Left lung (tissue), 10 donors: ENCODE data around the gene PTPDC1. TPM values are rescaled to one million over a fixed set of nuclear protein-coding genes. Genes with fewer than 3 reads are reported as not detected.

Experiments used
- ATAC-seq: fragments of 200-7000 bp; cut with Tn5 transposase; one replicate; pipeline ENCODE4 v1.9.1; 2020; ENCODE audit warnings: moderate library complexity
- DNase-seq, 4 donors: peaks; one replicate each; pipeline ENCODE4 v3.0.0-alpha.2; 2013 to 2020
- H3K27ac ChIP-seq, 2 donors: fragments of 200-600 bp; sonication (generic) in 1 of 2; one replicate each; pipeline versions ENCODE4 v1.5.0 to v1.8.0; 2020 to 2021
- H3K27me3 ChIP-seq, 2 donors: fragments of 200-600 bp; sonication (generic) in 1 of 2; one replicate each; pipeline versions ENCODE4 v1.5.0 to v1.8.0; 2020 to 2021
- H3K36me3 ChIP-seq, 2 donors: fragments of 200-600 bp; sonication (generic) in 1 of 2; one replicate each; pipeline versions ENCODE4 v1.5.0 to v1.8.0; 2020 to 2021
- H3K4me1 ChIP-seq, 2 donors: fragments of 200-600 bp; one replicate each; pipeline ENCODE4 v1.8.0; 2021
- H3K4me3 ChIP-seq, 2 donors: fragments of 200-600 bp; sonication (generic) in 1 of 2; one replicate each; pipeline versions ENCODE4 v1.5.0 to v1.8.0; 2020 to 2021; ENCODE audit warnings: mild to moderate bottlenecking in 1 of 2
- H3K9me3 ChIP-seq, 2 donors: fragments of 200-600 bp; sonication (generic) in 1 of 2; one replicate each; pipeline versions ENCODE4 v1.5.0 to v1.8.0; 2020 to 2021
- intact Hi-C, 2 donors: fragments of 100-400 bp; cut with DNase I; formaldehyde crosslinking; loops; one replicate each; pipeline versions ENCODE4 v1.11.2 to v1.14.2; 2022
- polyA plus RNA-seq, 6 donors: library from polyadenylated mRNA; unstranded; fragments of 120-200 nt; gene quantifications; one replicate each; pipeline ENCODE4 v1.2.1, GENCODE V29; 2013; ENCODE audit not compliant: insufficient read length in 6 of 6
- total RNA-seq, 2 donors: library from RNA; stranded (reverse); fragmentation: NEBNext Ultra II Directional; extraction: Animal tissue kit (Norgen Biotek cat#: 25700); gene quantifications; one replicate each; pipeline ENCODE4 v1.2.1, GENCODE V29; 2021
- TF ChIP-seq, protein P1 (sequence below), 2 donors: fragments of 200-600 bp; sonication (generic) in 1 of 2; IDR thresholded peaks; one replicate each; pipeline versions ENCODE4 v1.5.0 to v1.8.0; 2021; ENCODE audit warnings: antibody characterized with exemption in 2 of 2
- donor health status: DM: no; HTN: yes; CAD: no.
- donor health status: DM: no; HTN: no; CAD: no.

PTPDC1 gene
- total and polyA plus RNA-seq, 8 donors: 9.2 to 18.7 (median 15.4) TPM

- TF ChIP-seq, protein P1, sequence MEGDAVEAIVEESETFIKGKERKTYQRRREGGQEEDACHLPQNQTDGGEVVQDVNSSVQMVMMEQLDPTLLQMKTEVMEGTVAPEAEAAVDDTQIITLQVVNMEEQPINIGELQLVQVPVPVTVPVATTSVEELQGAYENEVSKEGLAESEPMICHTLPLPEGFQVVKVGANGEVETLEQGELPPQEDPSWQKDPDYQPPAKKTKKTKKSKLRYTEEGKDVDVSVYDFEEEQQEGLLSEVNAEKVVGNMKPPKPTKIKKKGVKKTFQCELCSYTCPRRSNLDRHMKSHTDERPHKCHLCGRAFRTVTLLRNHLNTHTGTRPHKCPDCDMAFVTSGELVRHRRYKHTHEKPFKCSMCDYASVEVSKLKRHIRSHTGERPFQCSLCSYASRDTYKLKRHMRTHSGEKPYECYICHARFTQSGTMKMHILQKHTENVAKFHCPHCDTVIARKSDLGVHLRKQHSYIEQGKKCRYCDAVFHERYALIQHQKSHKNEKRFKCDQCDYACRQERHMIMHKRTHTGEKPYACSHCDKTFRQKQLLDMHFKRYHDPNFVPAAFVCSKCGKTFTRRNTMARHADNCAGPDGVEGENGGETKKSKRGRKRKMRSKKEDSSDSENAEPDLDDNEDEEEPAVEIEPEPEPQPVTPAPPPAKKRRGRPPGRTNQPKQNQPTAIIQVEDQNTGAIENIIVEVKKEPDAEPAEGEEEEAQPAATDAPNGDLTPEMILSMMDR (IDR thresholded peaks at IDR 0.05): no peak
- Histone ChIP-seq H3K27me3 (no peaks in the 10 kb centered on the region), H3K4me3 (no peak overlapping the region), H3K4me1 (peaks cover 0 to 8% of the 10 kb centered on the region in 2 donors), H3K9me3 (no peaks in the 10 kb centered on the region), H3K27ac (no peak overlapping the region), H3K36me3 (no peaks in the 10 kb centered on the region)
- DNase-seq (no peak), ATAC-seq (no peak)
- intact Hi-C loops: no loop called here
These were observed 2.8 kb upstream of the PTPDC1 start for GRCh38 chr9:94081435-94081834.

DNA sequence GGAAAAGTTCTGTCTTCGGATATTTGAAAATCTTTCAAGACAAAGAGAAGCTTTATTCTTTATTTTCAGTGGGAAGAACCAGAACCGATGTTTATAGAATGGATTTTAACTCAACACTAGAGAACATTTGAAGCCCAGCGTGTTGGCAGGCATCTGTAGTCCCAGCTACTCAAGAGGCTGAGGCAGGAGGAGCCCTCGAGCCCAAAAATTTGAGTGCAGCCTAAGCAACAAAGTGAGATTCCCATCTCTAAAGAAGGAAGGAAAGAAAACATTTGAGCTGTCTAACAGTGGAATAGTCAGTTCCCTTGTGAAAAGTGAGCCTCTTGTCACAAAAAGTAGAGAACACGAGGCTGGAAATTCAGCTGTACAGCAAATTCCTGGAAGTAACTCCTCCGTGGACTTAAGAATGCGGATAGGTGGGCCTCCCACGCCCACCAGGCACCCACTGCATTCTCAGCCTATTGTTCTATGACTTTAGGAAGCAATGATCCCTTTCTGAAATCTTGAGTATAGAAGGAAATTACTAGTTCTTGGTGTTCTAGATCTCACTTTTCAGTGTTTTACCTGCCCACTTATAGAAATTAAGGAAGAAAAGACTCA is 2.3 kb upstream of the PTPDC1 start:
- no peaks in the 10 kb centered on the region for H3K36me3 ChIP-seq
- TF ChIP-seq, protein P1 (IDR thresholded peaks at IDR 0.05): no peak
- no peak overlapping the region for H3K27ac ChIP-seq
- ATAC-seq: peak; percentile 20
- H3K4me3 ChIP-seq: no peak overlapping the region
- H3K4me1 ChIP-seq: peaks cover 0 to 13% of the 10 kb centered on the region in 2 donors
- no peak for DNase-seq
- intact Hi-C loops: no loop called here
- H3K27me3 ChIP-seq: no peaks in the 10 kb centered on the region
- no peaks in the 10 kb centered on the region for H3K9me3 ChIP-seq

GRCh38 chr9:94082553-94082952 is 1.7 kb upstream of the PTPDC1 start:
- intact Hi-C loops: no loop called here
- Histone ChIP-seq H3K36me3 (no peaks in the 10 kb centered on the region), H3K4me1 (peaks cover 0 to 13% of the 10 kb centered on the region in 2 donors), H3K4me3 (no peak overlapping the region), H3K9me3 (no peaks in the 10 kb centered on the region), H3K27ac (peak overlapping the region in 1 of 2 donors; percentile 28), H3K27me3 (no peaks in the 10 kb centered on the region)
- ATAC-seq: peak; percentile 19
- no peak for DNase-seq
- TF ChIP-seq, protein P1 (IDR thresholded peaks at IDR 0.05): no peak

GRCh38 chr9:94082956-94083355 is 1.3 kb upstream of the PTPDC1 start:
- H3K27ac ChIP-seq: peak overlapping the region; percentile 16 to 28
- intact Hi-C loops: no loop called here

GRCh38 chr9:94083384-94083783 is 880 bp upstream of the PTPDC1 start:
- ATAC-seq (peak; percentile 82), DNase-seq (peak in 1 of 4 donors; percentile 41)
- Histone ChIP-seq H3K4me3 (no peak overlapping the region), H3K27me3 (no peaks in the 10 kb centered on the region), H3K27ac (peak overlapping the region; percentile 16 to 28), H3K9me3 (no peaks in the 10 kb centered on the region), H3K36me3 (no peaks in the 10 kb centered on the region), H3K4me1 (peaks cover 0 to 13% of the 10 kb centered on the region in 2 donors)
- TF ChIP-seq, protein P1 (IDR thresholded peaks at IDR 0.05): no peak
- intact Hi-C loops: no loop called here

More at GRCh38 chr9:94082956-94083355, 1.3 kb upstream of the PTPDC1 start:
- DNase-seq: peak in 1 of 4 donors; percentile 36
- Histone ChIP-seq H3K4me1 (peaks cover 0 to 13% of the 10 kb centered on the region in 2 donors), H3K36me3 (no peaks in the 10 kb centered on the region), H3K27me3 (no peaks in the 10 kb centered on the region), H3K9me3 (no peaks in the 10 kb centered on the region), H3K4me3 (no peak overlapping the region)
- peak; percentile 90 for ATAC-seq
- TF ChIP-seq, protein P1 (IDR thresholded peaks at IDR 0.05): no peak
